CD4-positive, alpha-beta T cell treated with Interleukin-4 for 4 hours (primary cell): ENCODE measurements around the gene AHNAK.
"Not testable (repeated sequence)": the region's sequence is repeated elsewhere in the genome, so short reads cannot be mapped to it uniquely, and the experiment has no call there.

Experiments used
- DNase-seq: peaks from one replicate; pipeline ENCODE4 v3.0.0-alpha.2; 2020

Gene AHNAK

DNA sequence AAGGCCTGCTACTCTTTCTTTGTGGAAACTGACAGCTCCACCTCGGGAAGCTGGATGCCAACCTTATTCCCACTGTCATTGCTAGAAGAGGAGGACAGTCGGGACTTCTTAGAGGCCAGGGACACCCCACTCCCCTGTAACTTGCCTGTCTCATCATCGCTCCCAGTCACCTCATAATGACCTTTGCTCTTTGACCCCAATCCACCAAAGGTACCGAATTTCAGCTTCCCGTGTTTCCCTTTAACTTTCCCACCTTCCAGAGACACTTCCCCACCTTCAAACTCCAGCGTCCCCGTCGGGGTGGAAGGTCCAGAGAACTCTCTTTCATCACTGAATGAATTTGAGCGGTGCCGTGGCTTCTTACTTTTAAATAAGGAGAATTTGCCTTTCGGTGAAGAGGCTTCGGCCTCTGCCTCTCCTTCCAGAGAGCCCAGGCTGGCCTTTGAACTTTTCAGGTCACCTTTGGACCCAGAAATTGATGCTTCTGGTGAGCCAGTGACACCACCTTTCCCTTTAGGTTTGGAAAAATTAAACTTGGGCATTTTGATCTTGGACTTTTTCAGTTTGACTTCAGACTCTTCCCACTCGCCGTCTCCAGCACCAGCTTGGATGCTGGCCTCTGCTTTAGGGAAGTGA, 29.8 kb downstream of the AHNAK start:
- no peak for DNase-seq

DNA sequence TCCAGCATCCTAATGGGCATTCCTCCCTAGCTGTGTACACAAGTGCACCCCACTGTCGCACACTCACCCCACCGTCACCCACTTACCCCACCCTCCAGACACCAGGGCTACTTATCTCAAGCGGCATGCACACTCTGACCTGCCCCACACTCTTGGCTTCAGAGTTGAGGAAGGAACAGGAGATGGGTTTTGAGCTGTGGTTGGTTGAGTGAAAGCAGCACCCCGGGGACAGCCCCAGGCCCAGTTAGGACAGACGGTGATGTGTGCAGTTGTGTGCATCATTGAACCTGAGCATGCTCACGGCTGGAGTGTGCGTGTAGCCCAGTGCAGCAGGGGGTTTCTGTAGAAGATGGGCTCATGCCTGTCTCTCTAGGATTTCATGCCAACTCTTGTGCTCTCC, 32.5 kb downstream of the AHNAK start:
- DNase-seq = no peak

DNA sequence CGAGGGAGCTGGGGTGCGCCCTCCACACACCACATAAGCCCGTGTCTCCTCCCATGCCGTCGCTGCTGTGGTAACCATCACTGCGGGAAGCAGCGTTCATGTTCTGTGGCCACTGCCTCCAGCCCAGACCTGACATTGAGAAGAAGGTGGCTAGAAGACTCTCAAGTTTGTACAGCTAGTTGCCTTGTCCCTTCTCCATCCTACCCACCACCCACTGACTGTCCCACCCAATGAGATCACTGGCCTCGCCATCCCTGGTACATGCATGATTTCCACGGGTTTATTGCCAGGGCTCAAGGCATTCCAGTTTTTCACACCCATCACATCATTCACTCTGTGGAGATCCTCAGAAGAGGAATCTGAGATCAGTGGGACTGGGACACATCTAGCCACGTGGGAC, 33.0 kb downstream of the AHNAK start:
- no peak for DNase-seq

DNA sequence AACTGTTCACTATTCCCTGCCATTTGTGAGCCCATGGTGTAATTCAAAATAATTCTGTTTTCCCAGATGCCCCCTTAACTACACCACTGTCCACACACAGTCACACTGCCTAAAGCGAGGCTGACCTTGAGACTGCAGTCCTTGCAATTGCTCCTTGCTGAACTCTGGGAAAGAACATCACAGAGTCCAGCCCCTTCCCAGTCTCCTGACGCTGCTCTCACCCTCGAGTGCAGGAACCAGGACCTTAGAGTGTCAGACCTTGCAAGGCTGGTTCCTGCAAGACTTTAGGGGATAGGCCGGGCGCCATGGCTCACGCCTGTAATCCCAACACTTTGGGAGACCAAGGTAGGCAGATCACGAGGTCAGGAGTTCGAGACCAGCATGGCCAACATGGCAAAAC, 33.6 kb downstream of the AHNAK start:
- no peak for DNase-seq

DNA sequence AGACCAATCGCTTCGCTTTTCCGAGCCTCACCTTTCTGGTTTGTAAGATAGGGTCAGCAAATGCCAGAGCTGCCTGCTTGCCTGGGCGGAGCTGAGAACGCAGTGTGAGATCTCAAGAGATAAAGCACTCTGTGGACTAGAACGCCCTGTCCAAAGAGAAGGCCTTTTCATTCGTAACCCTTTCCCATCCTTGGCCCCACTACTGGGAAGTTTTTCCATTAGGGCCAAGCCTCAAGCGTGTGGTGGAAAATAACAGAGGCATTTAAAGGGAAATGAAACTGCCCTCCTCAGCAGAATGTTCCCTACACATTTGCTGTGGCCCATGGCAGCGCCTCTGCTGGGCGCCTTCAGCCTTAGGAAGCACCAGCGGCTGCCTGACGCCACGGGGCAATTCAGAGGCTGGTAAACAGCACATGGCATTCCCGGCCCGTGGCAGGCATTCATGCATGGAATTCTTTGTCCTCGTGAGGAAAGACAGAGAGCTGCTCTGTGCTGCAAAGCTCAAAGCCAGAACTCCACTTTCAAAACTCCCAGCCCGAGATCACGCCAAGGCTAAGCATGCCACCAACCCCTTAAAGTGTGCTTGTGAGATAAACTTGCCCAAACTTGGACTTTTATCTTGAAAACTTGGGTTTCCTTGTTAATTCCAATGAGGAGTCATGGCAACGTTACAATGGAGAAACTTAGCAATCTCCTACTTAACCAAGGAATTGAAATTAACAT, 38.1 kb downstream of the AHNAK start:
- no peak for DNase-seq

DNA sequence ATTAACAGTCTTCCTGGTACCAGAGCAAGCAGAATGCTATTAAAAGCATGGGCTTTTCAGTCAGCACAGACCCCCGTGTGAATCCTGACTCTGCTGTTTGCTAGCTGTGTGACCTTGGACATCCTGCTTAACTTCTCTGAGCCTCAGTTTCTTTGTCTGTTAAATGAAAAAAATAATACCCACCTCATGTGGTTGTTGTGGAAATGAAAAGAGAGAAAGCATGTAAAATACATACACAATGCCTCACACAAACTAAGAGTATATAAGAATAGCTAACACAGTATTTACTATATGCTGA, 39.5 kb downstream of the AHNAK start:
- DNase-seq = no peak

DNA sequence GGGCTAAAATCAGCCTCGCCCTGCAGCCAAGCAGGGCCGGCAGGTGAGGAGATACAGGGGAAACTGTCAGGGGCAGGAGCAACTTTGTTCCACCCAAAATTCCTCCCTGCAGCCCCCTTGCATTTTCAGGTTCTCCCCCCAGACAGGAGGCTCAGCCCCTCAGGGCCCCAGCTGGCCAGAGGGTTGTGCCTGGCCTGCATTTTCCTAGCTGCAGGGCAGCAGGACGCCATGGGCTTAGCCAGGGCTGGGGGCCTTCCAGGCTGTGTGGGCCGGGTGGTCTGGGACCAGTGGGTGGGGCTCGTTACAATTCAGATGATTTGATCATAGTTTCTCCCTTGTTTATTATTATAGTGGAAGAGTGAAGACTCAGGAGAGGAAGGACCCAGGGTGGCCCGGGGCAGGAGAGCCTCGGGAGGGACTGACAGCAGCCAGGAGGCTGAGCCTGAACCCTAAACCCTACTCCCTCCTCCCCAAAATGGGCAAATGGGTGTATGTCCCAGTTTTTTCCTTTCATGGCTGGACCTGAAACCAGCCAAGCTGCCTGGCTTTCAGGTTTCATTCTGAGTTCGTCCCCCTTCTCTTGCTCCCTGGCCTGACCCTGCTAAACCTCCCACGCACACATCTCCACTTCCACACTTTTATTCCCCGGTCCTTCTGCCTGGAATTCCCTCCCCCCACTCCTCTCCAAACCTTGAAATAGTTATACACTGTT, 40.0 kb downstream of the AHNAK start:
- no peak for DNase-seq

DNA sequence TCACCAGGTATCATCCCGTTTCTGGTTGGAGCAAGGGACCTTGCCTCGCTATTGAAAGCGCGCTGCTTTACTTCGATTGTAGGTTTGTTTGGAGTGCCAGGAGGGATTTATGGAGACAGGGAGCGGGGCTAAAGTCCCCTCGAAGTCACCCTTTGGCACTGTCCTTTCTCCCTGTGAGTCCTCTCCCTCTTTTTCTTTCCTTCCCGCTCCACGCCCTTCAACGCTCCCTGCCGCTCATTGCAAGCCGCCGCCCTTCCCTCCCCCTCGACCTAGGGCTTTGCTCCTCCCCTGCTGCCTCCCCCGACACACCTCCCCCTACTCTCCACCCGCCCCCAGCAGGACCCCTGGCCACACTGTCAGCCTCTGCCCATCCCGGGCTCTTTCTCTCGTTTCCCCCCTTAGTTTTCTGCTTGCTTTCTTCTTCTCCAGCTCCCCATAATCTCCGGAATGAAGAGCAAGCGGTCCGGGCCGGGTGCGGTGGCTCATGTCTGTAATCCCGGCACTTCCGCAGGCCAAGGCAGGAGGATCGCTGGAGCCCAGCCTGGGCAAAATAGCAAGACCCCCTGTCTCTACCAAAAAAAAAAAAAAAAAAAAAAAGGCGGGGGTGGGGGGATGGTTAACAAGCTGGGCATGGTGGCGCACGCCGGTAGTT, 41.0 kb downstream of the AHNAK start:
- no peak for DNase-seq

DNA sequence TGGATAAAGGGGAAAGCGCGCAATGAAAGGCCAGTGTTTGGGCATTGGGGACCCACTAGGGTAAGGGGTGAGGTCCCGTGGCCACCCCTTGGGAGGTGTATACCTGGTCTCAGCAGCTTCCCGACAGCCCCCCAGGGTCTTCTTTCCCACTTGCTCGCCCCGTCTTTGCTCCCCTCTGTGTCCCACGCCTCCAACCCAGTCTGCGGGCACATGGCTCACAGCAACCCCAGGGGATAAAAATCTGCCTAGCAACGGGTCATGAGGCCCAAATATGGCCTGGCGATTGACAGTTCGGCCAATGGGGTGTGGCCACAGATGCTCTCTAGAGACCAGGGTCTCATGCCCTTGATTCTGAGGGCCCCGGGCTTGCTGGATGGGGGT, 41.6 kb downstream of the AHNAK start:
- no peak for DNase-seq

DNA sequence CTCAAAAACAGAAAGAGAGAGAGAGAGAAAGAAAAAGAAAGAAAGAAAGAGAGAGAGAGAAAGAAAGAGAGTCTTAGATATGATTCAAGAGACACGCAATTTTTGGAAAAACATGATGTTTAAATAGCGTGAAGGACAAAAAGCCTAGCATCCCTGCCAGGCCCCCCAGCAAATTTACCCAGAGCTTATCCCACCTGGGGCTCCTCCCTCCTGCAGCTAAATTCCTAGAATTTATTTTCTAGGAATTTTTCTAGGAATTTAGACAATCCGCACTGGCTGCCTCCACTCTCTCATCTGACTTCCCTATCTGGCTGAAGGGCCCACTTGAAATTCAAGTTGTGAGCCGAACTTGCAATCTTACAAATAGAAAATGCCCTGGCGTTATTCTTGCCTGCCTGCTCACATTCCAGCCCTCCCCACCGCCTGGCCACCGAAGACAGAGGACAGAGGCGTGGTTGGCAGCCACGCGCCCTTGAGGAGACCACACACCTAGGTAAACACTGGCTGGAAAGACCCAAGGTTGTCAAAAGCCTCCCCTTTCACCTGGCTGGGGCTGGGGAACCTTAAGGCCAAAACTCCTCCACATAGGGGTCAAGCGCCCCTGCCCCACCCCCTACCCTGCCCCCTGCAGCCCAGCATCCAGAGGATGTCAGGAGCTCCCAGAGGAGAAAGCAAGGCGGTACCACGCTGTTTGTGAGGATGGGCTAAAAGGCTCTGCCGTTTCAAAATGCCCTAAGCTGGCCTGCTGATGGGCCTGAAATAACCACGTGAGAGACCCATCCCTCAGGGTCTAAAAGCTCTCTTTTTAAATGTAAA, 42.2 kb downstream of the AHNAK start:
- DNase-seq = no peak

DNA sequence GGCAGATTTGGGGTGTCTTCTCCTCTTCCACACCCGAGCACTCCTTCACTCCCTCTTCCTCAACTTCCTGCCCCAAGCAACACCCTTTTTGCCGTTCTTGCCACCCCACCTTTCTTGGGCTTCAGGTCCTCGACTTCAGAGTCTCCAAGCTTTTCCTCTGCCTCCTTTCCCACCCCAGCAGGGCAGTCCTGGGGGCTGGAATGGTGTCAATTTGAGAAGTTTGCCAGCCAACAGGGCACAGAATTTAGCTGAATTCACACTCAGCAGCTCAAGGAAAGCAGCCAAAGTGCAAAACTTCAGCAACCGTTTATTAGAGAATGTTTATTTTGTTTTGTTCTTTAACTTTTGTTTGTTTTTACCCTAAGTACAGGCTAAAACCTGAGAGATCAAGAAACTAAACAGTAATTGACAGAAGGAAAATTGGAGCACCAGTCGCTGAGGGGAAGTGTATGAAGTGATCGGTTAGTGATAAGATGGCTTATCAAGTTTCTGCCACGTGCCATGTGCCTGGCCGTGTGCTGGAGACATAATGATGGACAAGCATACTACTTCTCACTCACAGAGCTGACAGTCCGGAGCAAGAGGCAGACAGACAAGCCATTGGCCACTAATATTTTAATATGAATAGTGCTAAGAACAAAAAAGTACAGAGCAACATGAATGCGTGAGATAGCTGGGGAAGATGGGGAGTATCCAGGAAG, 44.4 kb downstream of the AHNAK start:
- DNase-seq = no peak

DNA sequence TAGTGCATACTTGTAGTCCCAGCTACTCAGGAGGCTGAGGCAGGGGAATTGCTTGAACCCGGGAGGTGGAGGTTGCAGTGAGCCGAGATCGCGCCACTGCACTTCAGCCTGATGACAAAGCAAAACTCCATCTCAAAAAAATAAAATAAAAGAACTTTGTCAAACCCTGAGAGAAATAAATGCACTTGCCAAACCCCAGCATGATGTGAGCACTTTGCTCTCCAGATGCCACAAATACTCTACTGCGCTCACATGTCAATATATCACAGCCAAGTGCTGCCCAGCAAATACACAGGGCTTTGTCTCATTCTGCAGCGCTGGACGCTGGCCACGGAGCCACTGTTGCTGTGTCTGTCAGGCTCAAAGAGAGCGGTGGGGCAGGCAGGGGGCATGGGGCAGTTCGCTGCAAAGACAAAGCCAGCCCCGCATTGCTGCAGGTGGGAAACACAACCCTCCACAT, 45.1 kb downstream of the AHNAK start:
- DNase-seq = no peak

DNA sequence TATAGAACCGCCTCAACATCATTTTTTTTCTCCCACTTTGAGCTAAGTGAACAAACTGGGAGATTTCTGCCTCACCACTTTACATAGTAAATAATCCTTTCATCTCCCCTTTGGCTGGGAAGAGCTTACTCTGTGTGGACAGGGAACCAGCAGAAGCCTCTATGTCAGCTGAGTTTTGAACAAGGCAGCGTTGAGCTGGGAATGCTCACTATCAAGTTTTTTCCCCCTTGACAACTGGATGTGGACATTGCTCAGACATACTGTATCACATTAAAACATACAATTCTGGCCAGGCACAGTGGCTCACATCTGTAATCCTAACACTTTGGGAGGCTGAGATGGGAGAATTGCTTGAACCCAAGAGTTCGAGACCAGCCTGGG, 46.0 kb downstream of the AHNAK start:
- DNase-seq = no peak

DNA sequence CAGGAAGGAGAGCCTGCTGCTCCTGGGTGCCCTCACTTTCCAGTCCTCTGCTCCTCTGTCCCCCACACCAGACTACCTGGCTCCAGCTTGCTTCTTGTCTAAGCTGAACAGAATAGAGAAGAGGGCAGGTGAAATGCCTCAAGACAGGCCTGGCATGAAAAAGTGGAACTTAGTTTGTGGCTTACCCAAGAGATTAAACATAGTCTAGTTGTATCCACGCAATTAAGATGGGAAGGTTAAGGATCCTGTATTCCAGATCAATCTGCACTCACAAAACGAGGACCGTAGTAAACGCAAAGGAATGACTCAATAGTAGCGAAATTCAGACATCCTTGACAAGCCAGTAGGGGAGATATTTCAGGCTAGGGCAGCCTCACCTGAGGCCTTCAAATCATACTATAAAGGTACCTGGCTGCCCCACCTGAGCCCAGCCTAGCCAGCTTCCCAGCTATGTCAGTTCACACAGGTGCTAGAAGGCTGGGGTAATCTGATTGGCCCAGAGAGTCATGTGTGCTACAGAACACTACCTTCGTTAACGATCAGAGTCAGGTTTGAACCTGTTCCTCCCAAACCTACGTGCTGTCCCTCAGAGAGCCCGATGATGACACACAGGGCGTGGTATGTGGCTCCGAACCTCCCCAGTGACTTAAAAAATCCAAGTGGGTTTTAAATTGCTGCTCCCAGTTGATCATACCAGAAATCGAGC, 46.5 kb downstream of the AHNAK start:
- no peak for DNase-seq

DNA sequence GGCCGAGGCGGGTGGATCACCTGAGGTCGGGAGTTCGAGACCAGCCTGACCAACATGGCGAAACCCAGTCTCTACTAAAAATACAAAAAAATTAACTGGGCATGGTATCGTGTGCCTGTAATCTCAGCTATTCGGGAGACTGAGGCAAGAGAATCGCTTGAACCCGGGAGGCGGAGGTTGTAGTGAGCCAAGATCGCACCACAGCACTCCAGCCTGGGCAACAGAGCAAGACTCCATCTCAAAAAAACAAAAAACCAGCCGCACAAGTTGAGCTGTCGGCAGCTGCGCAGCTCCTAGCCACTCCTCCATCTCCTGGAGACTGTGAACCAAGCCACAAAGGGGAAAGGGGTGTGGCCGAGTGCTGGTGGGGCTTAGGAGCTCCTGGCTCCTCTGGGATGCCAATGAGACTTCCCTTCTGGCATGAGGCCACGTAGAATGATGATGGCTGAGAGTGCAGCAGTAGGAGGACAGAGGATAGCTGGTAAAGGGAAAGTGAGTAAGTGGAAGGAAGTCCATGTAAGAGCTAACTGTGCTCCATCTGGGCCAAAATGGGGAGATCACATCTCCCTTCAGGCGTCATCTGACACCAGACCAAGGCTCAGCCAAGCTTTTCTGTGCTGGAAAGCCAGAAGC, 47.2 kb downstream of the AHNAK start:
- DNase-seq = not testable (repeated sequence)

DNA sequence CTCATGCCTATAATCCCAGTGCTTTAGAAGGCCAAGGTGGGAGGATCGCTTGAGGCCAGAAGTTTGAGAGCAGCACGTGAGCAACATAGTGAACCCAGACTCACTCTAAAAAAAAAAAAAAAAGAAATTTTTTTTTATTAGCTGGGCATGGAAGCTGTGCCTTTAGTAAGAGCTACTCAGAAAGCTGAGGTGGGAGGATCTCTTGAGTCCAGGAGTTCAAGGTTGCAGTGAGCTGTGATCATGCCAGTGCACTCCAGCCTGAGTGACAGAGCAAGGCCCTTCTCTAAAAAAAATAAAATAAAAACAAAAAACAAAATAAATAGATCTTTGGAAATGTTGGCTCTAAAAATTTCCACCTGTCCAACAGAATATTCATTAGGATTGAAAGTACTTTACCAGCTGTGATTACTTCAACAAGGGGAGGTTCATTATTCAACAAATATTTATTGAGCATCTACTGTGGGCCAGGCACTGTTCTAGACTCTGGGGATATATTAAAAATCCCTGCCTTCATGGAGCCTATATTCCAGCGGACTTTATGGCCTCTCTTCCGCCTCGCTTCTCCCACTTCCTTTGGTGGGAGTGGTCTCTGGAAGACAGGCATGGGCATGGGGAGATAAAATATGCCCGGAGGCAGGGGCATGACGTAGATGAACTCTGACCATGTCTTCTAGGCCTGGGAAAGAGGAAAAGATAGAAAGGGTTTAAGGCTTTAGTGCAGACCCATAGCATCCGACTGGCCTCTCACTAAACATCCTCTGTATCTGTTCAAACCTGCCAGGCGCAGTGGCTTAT, 47.9 kb downstream of the AHNAK start:
- DNase-seq = no peak

DNA sequence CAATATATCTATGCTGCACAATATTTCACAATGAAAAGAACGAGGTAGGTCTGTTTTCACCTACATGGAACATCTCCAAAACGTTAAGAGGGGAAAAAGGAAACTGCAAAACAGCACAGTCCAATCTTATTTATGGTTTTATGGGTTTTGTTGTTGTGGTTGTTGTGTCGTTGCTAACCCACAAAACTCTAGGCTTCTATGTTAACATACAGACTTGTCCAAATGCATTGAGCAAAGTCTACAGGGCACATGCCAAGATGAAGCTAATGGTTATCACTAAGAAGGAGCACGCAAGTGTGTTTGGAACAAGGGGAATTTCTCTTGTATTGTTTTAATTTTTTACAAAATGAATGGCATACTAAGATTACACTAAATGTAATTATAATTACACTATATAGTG, 48.6 kb downstream of the AHNAK start:
- DNase-seq = no peak

DNA sequence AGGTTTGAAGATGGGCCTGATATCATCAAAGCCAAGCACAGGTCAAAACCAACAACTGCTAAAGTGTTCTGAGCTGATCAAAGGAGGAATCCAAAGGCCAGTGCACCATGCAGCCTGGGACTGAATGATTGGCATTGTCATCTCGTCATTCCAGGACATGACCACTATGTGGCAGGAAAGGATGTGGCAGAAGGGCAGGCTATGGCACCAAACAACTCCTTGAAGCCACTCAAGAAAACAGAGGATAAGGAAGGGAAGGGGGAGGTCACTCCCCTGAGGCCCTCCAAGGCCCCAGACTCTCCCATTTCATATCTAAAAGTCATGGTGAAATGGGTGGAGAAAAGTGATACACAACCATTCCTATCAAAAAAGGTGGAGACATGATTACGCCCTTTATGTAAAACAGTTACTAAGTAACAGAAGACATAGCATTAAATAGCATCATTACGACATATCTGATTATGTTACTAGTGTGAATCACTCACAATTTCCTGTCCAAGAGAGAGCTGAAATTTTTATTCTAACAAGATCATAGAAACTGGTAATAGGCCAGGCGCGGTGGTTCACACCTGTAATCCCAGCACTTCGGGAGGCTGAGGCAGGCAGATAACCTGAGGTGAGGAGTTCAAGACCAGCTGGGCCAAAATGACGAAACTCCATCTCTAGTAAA, 49.3 kb downstream of the AHNAK start:
- no peak for DNase-seq

DNA sequence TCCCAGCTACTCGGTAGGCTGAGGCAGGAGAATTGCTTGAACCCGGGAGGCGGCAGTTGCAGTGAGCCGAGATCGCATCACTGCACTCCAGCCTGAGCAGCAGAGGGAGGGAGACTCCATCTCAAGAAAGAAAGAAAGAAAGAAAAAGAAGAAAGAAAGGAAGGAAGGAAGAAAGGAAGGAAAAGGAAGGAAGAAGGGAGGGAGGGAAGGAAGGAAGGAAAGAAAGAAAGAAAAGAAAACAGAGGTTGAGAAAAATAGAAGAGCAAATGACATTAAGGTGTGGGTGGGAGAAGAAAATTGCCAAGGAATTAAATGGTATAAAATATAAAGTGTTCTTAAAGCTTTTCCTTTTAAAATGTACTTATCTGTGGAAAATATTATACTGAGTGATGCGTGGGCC, 49.9 kb downstream of the AHNAK start:
- no peak for DNase-seq

DNA sequence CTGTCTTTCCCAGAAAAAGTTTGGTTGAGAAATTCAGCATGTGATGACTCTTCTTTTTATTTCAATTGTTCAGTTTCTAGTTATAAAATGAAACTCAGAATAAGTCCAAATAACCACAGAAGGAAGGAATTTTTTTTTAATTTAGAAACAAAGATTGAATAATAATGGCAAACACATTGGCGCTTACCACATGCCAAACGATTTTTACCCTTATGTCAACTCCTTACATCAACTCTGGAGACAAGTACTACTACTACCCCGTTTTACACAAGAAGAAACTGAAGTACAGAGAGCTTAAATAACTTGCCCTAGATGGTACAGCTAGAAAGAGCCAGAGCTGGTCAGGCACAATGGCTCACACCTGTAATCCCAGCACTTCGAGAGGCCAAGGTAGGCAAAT, 52.4 kb downstream of the AHNAK start:
- no peak for DNase-seq
